Caco-2 (cell line): ENCODE results near the gene RBPJ. TPM values are rescaled to one million over a fixed set of nuclear protein-coding genes. Genes with fewer than 3 reads are reported as not detected.

ENCODE experiments used
- BruUV-seq: library from RNA; stranded (reverse); fragments of 400-500 nt; replicated peaks from 2 replicates; lab custom pipeline; 2021; lab: Mats Ljungman, UMichigan
- CTCF ChIA-PET: fragments of 300-600 bp; sonication (Branson Sonifier 250); formaldehyde crosslinking; loops from one replicate; lab custom pipeline; 2022; ENCODE audit warnings: antibody characterized with exemption; lab: Charles Lee
- POLR2A ChIA-PET: fragments of 300-600 bp; sonication (Branson Sonifier 250); formaldehyde crosslinking; loops from one replicate; lab custom pipeline; 2022; ENCODE audit warnings: antibody characterized with exemption; lab: Charles Lee
- DNase-seq, 2 experiments: peaks; one replicate each; pipeline versions ENCODE4 v3.0.0 to v3.0.0-alpha.2; 2020 to 2022
- H3K27me3 ChIP-seq: replicated peaks from 2 replicates; pipeline ENCODE4 v1.6.0; 2011; ENCODE audit warnings: low read length; ENCODE audit not compliant: control insufficient read depth, insufficient read depth
- H3K36me3 ChIP-seq: 2 replicates; pipeline ENCODE4 v1.5.1; 2011; ENCODE audit warnings: low read length; ENCODE audit not compliant: control insufficient read depth, insufficient read depth
- H3K4me1 ChIP-seq: fragments of 250-450 bp; sonication (Bioruptor Pico); 2 replicates; pipeline ENCODE4 v1.5.1; 2020; ENCODE audit warnings: mild to moderate bottlenecking
- H3K4me3 ChIP-seq: 2 replicates; pipeline ENCODE4 v1.5.1; 2011; ENCODE audit warnings: low read depth, mild to moderate bottlenecking, control low read depth, low read length
- H3K9me3 ChIP-seq: fragments of 250-450 bp; sonication (Bioruptor Pico); 2 replicates; pipeline ENCODE4 v1.5.1; 2020; ENCODE audit warnings: mild to moderate bottlenecking, moderate library complexity
- H3K27ac Mint-ChIP-seq: one replicate; pipeline ENCODE4 v1.8.0; 2022; ENCODE audit warnings: mixed read lengths; ENCODE audit not compliant: unreplicated experiment
- H3K27me3 Mint-ChIP-seq: one replicate; pipeline ENCODE4 v1.8.0; 2022; ENCODE audit warnings: mixed read lengths; ENCODE audit not compliant: insufficient read depth, unreplicated experiment
- H3K36me3 Mint-ChIP-seq: one replicate; pipeline ENCODE4 v1.8.0; 2022; ENCODE audit warnings: mild to moderate bottlenecking, mixed read lengths; ENCODE audit not compliant: insufficient read depth, unreplicated experiment
- H3K4me1 Mint-ChIP-seq: one replicate; pipeline ENCODE4 v1.8.0; 2022; ENCODE audit warnings: low read depth, mixed read lengths; ENCODE audit not compliant: unreplicated experiment
- H3K4me3 Mint-ChIP-seq: one replicate; pipeline ENCODE4 v1.8.0; 2022; ENCODE audit warnings: mild to moderate bottlenecking, moderate library complexity, mixed read lengths; ENCODE audit not compliant: unreplicated experiment
- H3K9me3 Mint-ChIP-seq: one replicate; pipeline ENCODE4 v1.8.0; 2022; ENCODE audit warnings: mixed read lengths; ENCODE audit not compliant: unreplicated experiment
- CTCF ChIP-seq, 2 experiments: fragments of 200-600 bp in 1 of 2; IDR thresholded peaks; 1 replicate in 1 of 2; 2 replicates in 1 of 2; pipeline versions ENCODE4 v1.5.1 to v1.8.0; 2011 to 2022; ENCODE audit warnings: antibody characterized with exemption in 1 of 2, control low read depth in 1 of 2, inconsistent platforms in 1 of 2, low read depth in 1 of 2, low read length in 1 of 2, mild to moderate bottlenecking in 1 of 2, moderate library complexity in 1 of 2; ENCODE audit not compliant: insufficient read depth in 1 of 2, severe bottlenecking in 1 of 2, unreplicated experiment in 1 of 2
- intact Hi-C: fragments of 100-400 bp; cut with micrococcal nuclease; formaldehyde crosslinking; loops from one replicate; pipeline ENCODE4 v1.10.0; 2022; ENCODE audit not compliant: unreplicated experiment
- total RNA-seq: library from RNA; stranded (reverse); gene quantifications from 2 replicates; pipeline ENCODE4 v1.2.3, GENCODE V29; 2022

Gene RBPJ
- total RNA-seq, 1 experiment from 2014 or later = 38.8 TPM

- Histone ChIP-seq H3K36me3 (no peaks in the 10 kb centered on the region), H3K4me1 (no peaks in the 10 kb centered on the region), H3K4me3 (no peak overlapping the region), H3K27me3 (no peaks in the 10 kb centered on the region), H3K9me3 (no peaks in the 10 kb centered on the region)
- intact Hi-C loops = no loop called here
- POLR2A ChIA-PET = no interaction called here
- no peaks in the 10 kb centered on the region for H3K9me3 Mint-ChIP-seq
- H3K36me3 Mint-ChIP-seq = no peaks in the 10 kb centered on the region
- H3K4me3 Mint-ChIP-seq = no peak overlapping the region
- no TSS peak for BruUV-seq
- H3K27ac Mint-ChIP-seq = no peak overlapping the region
- no peaks in the 10 kb centered on the region for H3K4me1 Mint-ChIP-seq
- no peak for TF ChIP-seq CTCF (IDR thresholded peaks at IDR 0.05; ENCODE audit: insufficient read depth in 1 of 2, low read depth in 1 of 2, low read length in 1 of 2, severe bottlenecking in 1 of 2, unreplicated experiment in 1 of 2)
- CTCF ChIA-PET = interaction anchor here (0.7 kb wide), 1 partner anchor 460 kb away, joined by 5 read pairs; no protein-coding TSS in a partner anchor
- no peaks in the 10 kb centered on the region for H3K27me3 Mint-ChIP-seq
- no peak for DNase-seq
These were observed 41.4 kb upstream of the RBPJ start for GRCh38 chr4:26279446-26279845.

- intact Hi-C loops = no loop called here
- CTCF ChIA-PET = no interaction called here
- H3K9me3 Mint-ChIP-seq = no peaks in the 10 kb centered on the region
- no peak for TF ChIP-seq CTCF (IDR thresholded peaks at IDR 0.05; ENCODE audit: insufficient read depth in 1 of 2, low read depth in 1 of 2, low read length in 1 of 2, severe bottlenecking in 1 of 2, unreplicated experiment in 1 of 2)
- POLR2A ChIA-PET = no interaction called here
- no peaks in the 10 kb centered on the region for H3K27me3 ChIP-seq
- DNase-seq = no peak
- H3K4me1 Mint-ChIP-seq = no peaks in the 10 kb centered on the region
- no peak overlapping the region for H3K27ac Mint-ChIP-seq
- H3K9me3 ChIP-seq = no peaks in the 10 kb centered on the region
- no peak overlapping the region for H3K4me3 Mint-ChIP-seq
- H3K27me3 Mint-ChIP-seq = no peaks in the 10 kb centered on the region
- BruUV-seq = no TSS peak
- H3K4me1 ChIP-seq = no peaks in the 10 kb centered on the region
- no peak overlapping the region for H3K4me3 ChIP-seq
- H3K36me3 Mint-ChIP-seq = no peaks in the 10 kb centered on the region
- no peaks in the 10 kb centered on the region for H3K36me3 ChIP-seq
These were observed 38.9 kb upstream of the RBPJ start for GRCh38 chr4:26281881-26282280.

- ChIA-PET POLR2A (no interaction called here), CTCF (no interaction called here)
- TF ChIP-seq CTCF (IDR thresholded peaks at IDR 0.05; ENCODE audit: insufficient read depth in 1 of 2, low read depth in 1 of 2, low read length in 1 of 2, severe bottlenecking in 1 of 2, unreplicated experiment in 1 of 2) = no peak
- H3K27me3 Mint-ChIP-seq = no peaks in the 10 kb centered on the region
- no peaks in the 10 kb centered on the region for H3K36me3 Mint-ChIP-seq
- Histone ChIP-seq H3K4me3 (no peak overlapping the region), H3K4me1 (no peaks in the 10 kb centered on the region), H3K36me3 (no peaks in the 10 kb centered on the region), H3K27me3 (no peaks in the 10 kb centered on the region), H3K9me3 (no peaks in the 10 kb centered on the region)
- DNase-seq = no peak
- H3K27ac Mint-ChIP-seq = no peak overlapping the region
- no peak overlapping the region for H3K4me3 Mint-ChIP-seq
- no peaks in the 10 kb centered on the region for H3K4me1 Mint-ChIP-seq
- H3K9me3 Mint-ChIP-seq = no peaks in the 10 kb centered on the region
- intact Hi-C loops = no loop called here
- no TSS peak for BruUV-seq
These were observed 36.3 kb upstream of the RBPJ start for GRCh38 chr4:26284536-26284935.
